GM21423 (cell line): Measurements from ENCODE around the gene LRRC8D.
"Not testable (repeated sequence)": the region's sequence is repeated elsewhere in the genome, so short reads cannot be mapped to it uniquely, and the experiment has no call there.

Source experiments
- ATAC-seq: cut with Tn5 transposase; IDR thresholded peaks from one replicate; pipeline ENCODE4 v1.9.1; 2021; ENCODE audit warnings: mild to moderate bottlenecking, moderate library complexity; ENCODE audit not compliant: unreplicated experiment

LRRC8D gene

DNA sequence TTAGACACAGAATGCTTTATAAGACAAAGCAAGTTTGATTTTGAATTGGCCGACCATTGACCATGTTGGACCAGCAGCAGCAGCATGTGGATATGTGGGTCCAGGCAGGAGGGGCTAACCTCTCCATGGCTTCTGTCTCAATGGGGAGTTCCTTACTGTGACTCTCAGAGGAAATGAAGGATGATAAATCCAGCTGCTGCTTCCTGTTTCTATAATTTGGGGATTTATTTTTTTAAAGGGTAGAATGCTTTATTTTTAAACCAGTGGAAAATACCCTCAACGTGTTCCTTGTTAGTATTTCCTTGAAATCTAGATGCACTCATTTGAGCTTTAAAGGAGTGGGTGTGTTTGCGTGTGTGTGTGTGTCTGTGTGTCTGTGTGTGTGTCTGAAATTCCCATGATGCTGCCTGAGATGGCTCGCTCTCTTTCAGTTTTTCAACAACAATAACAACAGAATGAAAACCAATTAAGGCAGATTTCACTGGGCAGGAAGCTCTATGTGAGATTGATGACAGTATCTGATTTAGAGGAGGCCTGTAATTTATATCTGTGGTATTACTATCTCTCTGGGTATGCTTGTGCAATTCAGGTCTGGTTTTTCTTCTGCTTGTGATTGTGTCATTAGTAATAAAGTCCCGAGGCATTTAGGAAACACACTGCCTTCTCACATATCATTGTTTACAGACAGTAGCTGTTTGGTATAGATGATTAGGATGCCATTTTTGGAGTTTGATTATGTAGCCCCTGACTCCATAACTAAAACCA lies 88.0 kb downstream of the LRRC8D start:
- no peak for ATAC-seq

DNA sequence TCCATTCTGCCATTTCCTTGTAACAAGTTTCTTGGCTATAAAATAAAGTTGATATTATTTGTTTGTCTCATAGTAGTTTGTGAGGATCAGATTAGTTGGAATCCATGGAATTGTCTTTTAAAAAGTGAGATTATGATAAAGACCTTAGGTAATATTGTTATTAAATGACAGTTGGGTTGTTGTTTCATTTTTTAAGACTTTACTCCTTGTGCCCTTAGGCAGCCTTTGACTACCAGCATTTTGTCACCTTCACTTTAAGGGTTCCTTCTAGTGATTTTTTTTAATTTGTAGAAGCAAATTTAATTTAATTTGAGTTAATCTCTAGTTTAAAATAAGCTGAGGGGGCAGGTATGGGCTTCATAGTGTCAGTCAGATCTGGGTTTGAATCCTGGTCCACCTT lies 89.4 kb downstream of the LRRC8D start:
- ATAC-seq, result no peak

DNA sequence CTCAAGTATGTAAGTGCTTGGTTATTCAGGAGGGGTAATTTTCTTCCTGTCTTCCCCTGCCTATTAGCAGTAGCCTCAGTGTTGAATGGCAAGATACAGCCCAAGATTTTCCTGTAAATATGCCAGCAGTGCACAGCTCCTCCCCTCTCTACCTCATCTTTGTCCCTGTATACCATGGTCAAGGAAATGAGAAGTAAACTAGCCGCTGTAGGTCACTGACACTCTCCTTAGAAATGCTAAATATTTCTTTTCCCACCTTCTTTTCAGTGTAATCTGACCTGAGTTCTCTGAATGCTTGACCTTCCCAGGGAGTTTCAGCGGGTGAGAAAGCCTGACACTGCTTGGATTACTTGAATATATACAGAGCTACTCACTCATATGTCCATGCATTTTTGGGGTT lies 89.9 kb downstream of the LRRC8D start:
- ATAC-seq, result no peak

DNA sequence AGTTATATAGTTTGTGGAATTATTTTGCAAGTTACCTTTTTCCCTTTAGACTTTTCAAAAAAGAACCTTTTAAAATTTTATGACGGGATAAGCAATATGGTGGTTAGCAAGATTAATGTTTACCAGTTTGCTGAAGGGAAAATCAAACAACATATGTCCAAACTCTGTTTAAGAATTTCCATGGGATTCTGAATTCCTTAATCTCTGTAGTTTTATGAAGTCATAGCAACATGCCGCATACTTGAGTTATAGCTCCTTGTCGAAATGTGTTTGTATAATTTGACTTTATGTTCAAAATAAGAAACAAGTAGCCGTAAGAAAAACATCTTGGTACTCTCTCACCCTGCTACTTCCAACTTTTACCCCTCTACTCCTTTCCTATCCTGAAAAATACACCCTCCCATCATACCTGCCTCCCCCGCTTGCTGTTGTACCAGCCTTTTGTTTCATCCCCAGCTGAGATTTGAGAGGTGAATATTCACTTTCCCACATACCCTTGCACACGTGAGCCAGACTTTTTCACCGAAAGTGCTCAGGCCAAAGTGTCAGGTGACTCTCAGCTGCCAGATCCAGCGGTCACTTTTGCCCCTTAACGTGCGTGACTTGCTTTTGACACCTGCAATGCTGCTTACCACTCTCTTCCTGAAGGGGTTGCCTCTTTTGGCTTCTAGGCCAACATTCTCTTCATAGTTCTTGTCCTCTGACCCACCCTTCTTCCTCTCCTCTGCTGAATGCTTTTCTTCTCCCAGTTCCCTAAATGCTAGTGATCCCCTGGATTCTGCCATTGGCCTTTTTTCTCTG lies 90.6 kb downstream of the LRRC8D start:
- ATAC-seq, result no peak

DNA sequence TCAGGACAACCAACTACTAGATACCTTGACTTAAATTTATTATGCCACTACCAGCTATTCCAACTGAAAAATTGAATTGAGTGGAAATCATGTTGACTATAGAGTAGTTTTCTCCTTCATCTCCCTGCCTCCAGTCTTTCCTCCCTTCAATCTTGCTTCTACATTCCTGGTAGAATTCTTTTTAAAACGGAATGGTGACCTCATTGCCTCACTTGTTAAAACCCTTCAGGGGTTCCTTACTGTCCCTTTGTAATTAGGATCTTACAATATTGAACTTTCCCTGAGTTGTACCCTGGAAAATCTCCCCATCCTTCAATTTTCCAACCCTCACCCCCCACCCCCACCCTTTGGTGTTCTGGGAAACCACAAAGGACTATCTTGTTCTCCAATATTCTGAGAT lies 91.2 kb downstream of the LRRC8D start:
- no peak for ATAC-seq

DNA sequence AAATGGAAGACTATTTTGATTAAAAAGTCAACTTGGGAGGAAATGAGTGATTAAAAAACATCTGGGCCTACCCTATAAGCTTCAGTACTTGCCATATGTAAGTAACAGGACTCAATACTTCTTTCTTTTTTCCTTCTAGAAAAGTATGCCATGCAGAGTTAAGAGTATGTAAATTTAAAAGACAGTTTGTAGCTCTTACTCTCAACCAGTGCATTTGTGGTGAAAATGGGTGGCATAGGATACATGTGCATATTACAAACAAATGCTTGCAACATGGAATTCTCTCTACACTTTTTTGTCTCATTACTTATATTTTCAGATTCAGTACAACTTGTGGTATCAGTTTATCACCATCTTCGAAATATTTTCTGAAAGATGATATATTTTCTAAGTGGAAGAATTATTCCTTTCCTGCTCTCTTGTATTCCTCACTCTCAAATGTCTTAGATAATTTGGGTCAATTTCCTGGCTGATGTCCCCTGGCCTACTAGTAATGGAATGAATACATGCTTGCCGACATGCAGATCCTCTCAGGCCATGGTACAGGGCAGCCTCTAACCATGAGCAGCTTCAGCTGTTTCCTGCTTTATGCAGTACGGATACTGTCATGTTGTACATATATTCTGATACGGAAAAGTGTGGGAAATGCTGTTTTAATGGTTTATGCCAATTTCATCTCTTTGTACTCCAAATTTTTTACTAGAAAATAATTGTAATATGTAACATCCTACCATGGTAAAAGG lies 92.7 kb downstream of the LRRC8D start:
- no peak for ATAC-seq

DNA sequence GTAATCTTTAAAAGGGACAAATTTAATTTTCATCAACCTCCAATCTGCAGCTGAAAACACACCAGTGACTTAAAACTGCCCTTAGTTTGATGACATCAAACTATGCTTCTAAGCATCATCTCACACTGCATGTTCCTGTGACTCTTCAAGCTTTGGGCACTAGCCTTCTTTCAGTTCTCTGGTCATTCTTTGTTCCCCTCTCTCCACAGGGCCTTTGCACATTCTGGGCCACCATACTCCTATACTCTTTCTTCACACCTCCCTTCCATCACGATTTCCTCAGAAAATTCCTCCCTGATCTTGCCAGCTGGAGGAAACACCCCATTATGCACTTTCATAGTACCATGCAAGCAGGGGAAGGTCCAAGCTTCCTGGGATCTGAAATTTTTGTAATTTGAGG lies 96.5 kb downstream of the LRRC8D start:
- no peak for ATAC-seq

DNA sequence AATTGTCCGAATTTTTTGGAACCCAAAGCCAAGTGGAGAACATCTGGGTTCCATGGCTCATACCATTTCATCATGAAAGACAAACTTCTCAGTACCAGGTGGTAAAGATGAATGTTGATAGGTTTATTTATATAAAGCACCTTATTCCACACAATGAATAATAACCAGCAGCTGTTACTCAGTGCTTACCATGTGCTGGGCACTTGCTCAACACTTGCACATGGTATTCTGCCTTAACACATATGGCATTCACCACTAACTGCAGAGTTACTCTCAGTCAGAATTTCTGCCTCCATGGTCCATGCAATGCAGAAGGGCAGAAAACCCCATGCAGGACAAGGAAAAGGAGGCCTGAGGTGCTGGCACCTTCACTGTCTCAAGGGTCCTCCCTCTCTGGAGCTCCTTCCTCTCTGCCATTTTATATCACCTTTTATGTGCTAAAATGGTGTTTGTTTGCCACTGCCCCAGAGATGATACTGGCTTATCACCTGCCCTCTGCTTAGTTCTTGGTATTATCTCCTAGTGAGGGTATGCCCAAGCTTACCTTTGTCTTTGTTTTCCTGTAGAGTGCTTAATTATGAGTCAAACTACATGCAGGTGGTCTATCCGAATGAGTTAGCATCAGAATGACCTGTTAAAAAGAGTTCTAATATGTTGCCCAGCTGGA lies 97.4 kb downstream of the LRRC8D start:
- ATAC-seq, result no peak

DNA sequence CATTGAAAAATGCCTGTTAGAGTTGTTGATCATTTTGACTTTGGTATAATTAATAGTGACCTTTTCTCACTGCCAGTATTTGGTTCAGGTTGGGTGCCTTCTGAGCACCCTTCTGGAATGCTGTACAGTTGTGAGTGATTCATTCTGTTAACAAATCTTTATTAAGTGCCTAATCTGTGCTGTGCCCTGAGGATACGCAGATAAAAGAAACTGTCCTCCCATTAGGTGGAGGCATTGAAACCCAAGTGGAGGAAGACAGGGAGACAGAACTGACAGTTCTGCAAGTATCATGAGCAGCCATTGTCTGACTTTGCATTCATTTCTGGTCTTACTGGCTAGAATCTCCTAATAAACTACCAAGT lies 97.9 kb downstream of the LRRC8D start:
- no peak for ATAC-seq

DNA sequence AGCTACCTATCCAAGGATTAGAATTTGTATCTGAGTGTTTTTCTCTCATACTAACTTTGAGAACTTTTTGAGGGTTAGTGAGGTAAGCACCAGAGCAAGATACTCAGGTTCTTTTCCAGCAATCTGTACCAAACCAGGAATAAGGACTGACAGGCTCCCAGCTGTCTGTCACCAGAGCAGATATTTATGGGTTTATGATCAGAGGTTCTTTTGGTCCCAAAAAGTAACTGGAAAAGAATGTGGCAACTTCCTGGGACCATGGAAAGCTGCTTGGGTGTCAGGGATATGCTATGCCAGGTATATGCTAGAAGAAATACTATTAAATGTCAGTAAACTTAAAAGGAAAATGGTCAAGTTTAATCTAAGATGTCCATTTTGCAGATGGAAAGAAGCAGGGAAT lies 98.3 kb downstream of the LRRC8D start:
- ATAC-seq, result no peak

DNA sequence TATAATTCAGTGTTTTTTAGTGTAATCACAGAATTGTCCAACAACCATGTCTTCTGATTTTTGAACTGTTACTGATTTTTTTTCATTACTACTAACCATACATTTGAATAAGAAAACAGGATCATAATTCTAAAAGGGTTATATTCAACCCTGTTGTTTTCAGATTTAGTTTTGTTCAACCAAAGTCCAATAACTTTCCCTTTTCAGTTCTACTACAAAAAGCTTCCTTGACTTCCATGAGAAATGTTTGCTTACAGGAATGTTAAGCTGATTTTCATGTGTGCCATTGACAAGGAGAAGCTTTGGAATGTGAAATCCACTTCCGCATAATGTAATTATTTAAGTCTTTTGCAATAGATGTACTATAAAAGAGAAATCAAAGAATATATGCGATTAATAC lies 102.1 kb downstream of the LRRC8D start:
- no peak for ATAC-seq

DNA sequence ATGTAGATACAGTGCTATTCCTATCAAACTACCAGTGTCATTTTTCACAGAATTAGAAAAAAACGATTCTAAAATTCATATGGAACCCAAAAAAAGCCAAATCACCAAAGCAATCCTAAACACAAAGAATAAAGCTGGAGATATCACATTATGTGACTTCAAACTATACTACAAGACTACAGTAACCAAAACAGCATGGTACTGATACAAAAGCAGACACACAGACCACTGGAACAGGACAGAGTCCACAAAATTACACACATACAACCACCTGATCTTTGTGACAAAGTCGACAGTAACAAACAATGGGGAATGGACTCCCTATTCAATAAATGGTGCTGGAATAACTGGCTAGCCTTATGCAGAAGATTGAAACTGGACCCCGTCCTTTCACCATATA lies 102.7 kb downstream of the LRRC8D start:
- no peak for ATAC-seq

DNA sequence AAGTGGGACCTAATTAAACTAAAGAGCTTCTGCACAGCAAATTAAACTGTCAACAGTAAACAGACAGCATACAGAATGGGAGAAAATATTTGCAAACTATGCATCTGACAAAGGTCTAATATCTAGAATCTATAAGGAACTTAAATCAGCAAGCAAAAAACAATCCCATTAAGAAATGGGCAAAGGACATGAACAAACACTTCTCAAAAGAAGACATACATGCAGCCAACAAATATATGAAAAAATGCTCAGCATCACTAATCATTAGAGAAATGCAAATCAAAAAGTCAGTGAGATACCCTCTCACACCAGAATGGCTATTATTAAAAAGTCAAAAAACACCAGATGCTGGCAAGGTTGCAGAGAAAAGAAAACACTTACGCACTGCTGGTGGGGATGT lies 103.2 kb downstream of the LRRC8D start:
- ATAC-seq, result not testable (repeated sequence)

DNA sequence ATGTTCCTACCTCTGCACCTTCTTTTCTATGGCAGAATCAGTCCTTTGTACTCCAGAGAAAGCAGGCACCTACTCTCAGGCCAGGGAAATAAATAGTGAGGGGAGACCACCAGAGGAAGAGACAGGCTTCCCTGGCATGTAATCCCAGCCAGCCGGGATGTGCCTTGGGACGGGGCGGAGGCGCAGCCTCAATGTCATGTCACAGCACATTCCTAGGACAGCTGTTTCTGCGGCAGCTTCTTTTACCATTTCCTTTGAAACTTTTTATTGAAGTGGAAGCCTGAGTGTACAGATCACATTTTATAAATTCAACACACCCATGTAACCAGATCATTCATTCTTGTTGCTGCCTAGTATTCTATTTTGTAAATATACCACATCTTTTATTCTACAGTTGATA lies 106.2 kb downstream of the LRRC8D start:
- ATAC-seq, result no peak

DNA sequence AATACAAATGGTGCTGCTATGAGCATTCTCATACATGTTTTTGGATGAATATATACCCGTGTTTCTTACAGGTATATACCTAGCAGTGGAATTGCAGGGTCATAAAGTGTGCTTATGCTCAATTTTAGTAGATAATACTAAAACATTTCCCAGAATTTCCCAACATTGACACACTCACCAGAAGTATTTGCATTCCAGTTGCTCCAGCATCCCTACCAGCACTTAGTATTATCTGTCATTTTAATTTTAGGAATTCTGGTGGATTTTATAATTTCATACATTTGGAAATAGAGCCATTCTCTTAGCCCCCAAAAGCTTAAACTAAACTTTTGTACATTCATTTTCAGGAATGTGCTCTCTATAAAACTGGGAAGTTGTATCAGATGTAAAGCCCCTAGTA lies 106.6 kb downstream of the LRRC8D start:
- ATAC-seq, result no peak

DNA sequence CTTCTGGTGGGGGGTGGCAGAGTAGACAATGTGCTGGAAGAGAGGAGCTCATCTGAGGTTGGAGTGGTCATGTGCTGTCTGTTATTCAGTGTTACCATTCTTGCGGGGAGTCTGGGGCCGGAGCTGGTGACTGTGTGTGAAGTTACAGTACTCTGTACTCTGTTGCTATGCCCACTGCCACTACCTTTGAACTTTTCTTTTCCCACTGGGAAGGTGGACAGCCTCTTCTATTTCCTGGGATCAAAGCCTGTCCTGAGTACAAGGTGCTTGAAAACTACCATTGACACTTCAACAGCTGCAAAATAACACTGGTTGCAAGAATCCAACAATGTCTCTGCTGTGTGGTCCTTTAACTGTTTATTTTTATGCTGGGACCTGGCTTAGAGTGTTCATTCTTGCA lies 107.7 kb downstream of the LRRC8D start:
- no peak for ATAC-seq

DNA sequence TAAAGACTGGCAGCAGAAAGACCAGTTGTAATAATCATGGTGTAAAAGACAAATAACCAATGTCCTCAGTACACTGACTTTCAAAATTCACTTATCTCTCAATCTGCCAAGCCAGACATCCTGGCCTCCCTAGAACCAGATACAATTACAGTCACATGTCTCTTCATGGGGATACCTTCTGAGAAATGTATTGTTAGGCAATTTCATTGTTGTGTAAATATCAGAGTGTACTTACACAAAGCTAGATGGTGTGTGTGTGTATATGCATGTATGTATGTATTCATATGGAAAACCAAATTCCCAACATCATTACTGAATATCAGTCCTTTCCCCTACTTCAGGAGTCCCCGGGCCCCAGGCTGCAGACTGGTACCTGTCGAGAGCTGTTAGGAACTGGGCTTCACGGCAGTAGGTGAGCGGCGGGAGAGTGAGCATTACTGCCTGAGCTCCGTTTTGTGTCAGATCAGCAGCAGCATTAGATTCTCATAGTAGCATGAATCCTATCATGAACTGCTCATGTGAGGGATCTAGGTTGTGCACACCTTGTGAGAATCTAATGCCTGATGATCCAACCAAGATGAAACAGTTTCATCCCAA lies 108.7 kb downstream of the LRRC8D start:
- ATAC-seq, result no peak

DNA sequence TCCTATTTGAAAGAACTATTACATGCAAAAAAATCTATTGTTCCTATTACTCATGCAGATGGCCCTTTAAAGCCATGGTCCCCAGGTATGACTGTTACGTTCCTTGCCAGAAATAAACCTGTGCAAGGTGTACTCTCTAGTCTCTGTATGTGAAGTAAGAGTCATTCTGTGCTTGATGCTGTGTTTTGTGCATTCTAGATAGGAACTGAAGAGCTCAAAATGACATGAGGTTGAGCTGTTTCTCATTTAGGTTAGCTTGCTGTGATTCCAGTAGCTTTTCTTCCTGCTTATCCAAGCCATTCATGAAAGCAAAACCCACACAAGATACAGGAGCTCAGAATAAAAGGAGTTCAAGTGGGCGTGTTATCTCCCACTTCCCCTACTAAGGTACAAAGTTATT lies 109.7 kb downstream of the LRRC8D start:
- no peak for ATAC-seq

DNA sequence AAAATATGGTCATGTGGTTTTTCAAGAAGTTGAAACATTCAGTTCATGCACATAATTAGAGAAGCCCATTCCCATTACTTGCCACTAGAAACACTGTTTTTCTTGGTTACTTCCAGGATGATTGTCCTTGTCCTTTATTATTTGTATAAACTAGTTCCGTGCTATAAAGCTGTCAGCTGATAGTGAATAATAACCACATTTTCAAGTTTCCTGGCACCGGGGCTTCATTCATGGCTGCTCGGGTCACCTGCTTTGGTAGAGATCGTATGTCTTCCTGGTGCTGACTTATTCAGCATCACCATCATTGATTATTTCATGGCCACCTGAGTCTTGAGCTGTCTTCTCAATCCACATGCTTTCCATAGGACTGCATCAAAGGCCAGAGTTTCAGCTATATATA lies 111.1 kb downstream of the LRRC8D start:
- ATAC-seq, result no peak

DNA sequence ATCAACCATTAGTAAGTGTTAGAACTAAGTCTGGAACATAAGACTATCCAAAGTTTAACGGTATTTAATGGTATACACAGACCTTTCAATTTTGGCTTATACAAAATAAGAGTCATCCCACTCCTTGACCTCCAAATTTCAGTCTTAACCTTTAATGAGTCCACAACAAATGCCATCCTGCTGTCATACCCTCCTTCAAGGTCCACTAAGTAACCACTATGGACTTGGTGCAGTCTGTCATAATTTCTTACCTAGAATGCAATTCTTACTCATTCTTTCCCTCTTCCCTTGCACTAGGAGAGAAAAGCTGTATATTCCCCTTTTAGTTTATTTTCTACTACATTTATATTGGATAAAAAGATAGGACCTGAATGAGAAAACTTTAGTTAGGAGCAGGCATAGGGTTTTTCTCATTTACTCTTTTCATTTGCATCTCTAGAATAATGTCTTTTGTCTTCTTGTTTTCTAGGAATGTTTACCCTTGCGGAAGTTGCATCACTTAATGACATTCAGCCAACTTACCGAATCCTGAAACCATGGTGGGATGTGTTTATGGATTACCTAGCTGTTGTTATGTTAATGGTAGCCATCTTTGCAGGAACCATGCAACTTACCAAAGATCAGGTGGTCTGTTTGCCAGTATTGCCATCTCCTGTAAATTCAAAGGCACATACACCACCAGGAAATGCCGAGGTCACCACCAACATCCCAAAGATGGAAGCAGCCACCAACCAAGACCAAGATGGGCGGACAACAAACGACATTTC lies 111.9 kb downstream of the LRRC8D start:
- no peak for ATAC-seq
